ENCODE measurements around the gene SLC11A1.
A peak's percentile ranks its signal among the peaks of the same experiment; 100 is the strongest.

Gene SLC11A1

DNA sequence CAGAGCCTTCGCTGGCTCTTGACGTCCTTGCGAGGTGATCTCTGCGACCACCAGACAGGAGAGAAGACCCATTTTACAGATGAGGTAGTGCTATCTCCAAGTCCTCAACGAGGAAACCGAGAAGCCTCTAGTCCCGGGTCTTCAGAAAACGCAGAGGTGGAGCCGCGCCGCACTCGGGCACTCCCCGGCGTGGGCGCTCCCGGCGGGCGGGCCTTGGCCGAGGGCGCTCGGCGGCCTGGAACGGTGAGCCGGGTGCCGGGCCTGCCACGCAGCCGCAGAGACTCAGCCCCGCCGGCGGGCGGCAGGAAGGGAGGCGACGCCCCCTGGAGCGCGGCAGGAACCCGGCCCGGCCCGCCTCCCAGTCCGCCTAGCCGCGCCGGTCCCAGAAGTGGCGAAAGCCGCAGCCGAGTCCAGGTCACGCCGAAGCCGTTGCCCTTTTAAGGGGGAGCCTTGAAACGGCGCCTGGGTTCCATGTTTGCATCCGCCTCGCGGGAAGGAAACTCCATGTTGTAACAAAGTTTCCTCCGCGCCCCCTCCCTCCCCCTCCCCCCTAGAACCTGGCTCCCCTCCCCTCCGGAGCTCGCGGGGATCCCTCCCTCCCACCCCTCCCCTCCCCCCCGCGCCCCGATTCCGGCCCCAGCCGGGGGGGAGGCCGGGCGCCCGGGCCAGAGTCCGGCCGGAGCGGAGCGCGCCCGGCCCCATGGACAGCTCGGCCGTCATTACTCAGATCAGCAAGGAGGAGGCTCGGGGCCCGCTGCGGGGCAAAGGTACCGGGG, 17.5 kb downstream of the SLC11A1 start, which contains the start of gene CTDSP1 (continued):
- TF ChIP-seq, protein P1, sequence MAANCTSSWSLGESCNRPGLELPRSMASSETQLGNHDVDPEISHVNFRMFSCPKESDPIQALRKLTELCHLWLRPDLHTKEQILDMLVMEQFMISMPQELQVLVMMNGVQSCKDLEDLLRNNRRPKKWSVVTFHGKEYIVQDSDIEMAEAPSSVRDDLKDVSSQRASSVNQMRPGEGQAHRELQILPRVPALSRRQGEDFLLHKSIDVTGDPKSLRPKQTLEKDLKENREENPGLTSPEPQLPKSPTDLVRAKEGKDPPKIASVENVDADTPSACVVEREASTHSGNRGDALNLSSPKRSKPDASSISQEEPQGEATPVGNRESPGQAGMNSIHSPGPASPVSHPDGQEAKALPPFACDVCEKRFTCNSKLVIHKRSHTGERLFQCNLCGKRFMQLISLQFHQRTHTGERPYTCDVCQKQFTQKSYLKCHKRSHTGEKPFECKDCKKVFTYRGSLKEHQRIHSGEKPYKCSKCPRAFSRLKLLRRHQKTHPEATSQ (tag by site-specific recombination; IDR thresholded peaks at IDR 0.05) = no peak
- TF ChIP-seq, protein P2, sequence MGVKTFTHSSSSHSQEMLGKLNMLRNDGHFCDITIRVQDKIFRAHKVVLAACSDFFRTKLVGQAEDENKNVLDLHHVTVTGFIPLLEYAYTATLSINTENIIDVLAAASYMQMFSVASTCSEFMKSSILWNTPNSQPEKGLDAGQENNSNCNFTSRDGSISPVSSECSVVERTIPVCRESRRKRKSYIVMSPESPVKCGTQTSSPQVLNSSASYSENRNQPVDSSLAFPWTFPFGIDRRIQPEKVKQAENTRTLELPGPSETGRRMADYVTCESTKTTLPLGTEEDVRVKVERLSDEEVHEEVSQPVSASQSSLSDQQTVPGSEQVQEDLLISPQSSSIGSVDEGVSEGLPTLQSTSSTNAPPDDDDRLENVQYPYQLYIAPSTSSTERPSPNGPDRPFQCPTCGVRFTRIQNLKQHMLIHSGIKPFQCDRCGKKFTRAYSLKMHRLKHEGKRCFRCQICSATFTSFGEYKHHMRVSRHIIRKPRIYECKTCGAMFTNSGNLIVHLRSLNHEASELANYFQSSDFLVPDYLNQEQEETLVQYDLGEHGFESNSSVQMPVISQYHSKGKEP (tag by site-specific recombination; IDR thresholded peaks at IDR 0.05) = no peak; the same call in 1 of the 2 replicates
- TF ChIP-seq ZNF2 (tag by site-specific recombination; IDR thresholded peaks at IDR 0.05) = no peak
- TF ChIP-seq ZNF624 (tag by site-specific recombination; IDR thresholded peaks at IDR 0.05) = no peak
- TF ChIP-seq ZNF792 (tag by site-specific recombination; IDR thresholded peaks at IDR 0.05) = no peak
- TF ChIP-seq ZNF169 (tag by site-specific recombination; IDR thresholded peaks at IDR 0.05) = no peak
- TF ChIP-seq SP3 (tag by site-specific recombination; IDR thresholded peaks at IDR 0.05) = peak; percentile 45; the same call in 1 of the 2 replicates
- TF ChIP-seq, protein P3, sequence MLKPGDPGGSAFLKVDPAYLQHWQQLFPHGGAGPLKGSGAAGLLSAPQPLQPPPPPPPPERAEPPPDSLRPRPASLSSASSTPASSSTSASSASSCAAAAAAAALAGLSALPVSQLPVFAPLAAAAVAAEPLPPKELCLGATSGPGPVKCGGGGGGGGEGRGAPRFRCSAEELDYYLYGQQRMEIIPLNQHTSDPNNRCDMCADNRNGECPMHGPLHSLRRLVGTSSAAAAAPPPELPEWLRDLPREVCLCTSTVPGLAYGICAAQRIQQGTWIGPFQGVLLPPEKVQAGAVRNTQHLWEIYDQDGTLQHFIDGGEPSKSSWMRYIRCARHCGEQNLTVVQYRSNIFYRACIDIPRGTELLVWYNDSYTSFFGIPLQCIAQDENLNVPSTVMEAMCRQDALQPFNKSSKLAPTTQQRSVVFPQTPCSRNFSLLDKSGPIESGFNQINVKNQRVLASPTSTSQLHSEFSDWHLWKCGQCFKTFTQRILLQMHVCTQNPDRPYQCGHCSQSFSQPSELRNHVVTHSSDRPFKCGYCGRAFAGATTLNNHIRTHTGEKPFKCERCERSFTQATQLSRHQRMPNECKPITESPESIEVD (tag by site-specific recombination; IDR thresholded peaks at IDR 0.05) = no peak
- TF ChIP-seq ZNF521 (tag by site-specific recombination; IDR thresholded peaks at IDR 0.05) = no peak
- TF ChIP-seq ZNF266 (tag by site-specific recombination; IDR thresholded peaks at IDR 0.05; ENCODE audit: low read depth) = no peak
- TF ChIP-seq, protein P4, sequence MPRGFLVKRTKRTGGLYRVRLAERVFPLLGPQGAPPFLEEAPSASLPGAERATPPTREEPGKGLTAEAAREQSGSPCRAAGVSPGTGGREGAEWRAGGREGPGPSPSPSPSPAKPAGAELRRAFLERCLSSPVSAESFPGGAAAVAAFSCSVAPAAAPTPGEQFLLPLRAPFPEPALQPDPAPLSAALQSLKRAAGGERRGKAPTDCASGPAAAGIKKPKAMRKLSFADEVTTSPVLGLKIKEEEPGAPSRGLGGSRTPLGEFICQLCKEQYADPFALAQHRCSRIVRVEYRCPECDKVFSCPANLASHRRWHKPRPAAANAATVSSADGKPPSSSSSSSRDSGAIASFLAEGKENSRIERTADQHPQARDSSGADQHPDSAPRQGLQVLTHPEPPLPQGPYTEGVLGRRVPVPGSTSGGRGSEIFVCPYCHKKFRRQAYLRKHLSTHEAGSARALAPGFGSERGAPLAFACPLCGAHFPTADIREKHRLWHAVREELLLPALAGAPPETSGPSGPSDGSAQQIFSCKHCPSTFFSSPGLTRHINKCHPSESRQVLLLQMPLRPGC (tag by site-specific recombination; IDR thresholded peaks at IDR 0.05) = no peak
- TF ChIP-seq ZNF558 (tag by site-specific recombination; IDR thresholded peaks at IDR 0.05) = no peak
- no peak for TF ChIP-seq GLI4 (tag by site-specific recombination; IDR thresholded peaks at IDR 0.05)
- no peak for TF ChIP-seq ZNF514 (tag by site-specific recombination; IDR thresholded peaks at IDR 0.05)
- no peak for TF ChIP-seq ZNF843 (tag by site-specific recombination; IDR thresholded peaks at IDR 0.05)
- TF ChIP-seq, protein P5, sequence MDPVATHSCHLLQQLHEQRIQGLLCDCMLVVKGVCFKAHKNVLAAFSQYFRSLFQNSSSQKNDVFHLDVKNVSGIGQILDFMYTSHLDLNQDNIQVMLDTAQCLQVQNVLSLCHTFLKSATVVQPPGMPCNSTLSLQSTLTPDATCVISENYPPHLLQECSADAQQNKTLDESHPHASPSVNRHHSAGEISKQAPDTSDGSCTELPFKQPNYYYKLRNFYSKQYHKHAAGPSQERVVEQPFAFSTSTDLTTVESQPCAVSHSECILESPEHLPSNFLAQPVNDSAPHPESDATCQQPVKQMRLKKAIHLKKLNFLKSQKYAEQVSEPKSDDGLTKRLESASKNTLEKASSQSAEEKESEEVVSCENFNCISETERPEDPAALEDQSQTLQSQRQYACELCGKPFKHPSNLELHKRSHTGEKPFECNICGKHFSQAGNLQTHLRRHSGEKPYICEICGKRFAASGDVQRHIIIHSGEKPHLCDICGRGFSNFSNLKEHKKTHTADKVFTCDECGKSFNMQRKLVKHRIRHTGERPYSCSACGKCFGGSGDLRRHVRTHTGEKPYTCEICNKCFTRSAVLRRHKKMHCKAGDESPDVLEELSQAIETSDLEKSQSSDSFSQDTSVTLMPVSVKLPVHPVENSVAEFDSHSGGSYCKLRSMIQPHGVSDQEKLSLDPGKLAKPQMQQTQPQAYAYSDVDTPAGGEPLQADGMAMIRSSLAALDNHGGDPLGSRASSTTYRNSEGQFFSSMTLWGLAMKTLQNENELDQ (tag by site-specific recombination; IDR thresholded peaks at IDR 0.05; ENCODE audit: low read depth) = no peak
- TF ChIP-seq ZNF555 (tag by site-specific recombination; conservative IDR thresholded peaks at IDR 0.05) = no peak
- TF ChIP-seq ZBTB7A (tag by site-specific recombination; IDR thresholded peaks at IDR 0.05; ENCODE audit: low read depth) = no peak
- peak; percentile 71; the same call in 1 of the 2 replicates for TF ChIP-seq ZNF600 (tag by site-specific recombination; IDR thresholded peaks at IDR 0.05)
- TF ChIP-seq SALL2 (tag by site-specific recombination; IDR thresholded peaks at IDR 0.05; ENCODE audit: borderline replicate concordance) = no peak
- no peak for TF ChIP-seq ZNF571 (tag by site-specific recombination; IDR thresholded peaks at IDR 0.05)
- no peak for TF ChIP-seq ZFP3 (tag by site-specific recombination; IDR thresholded peaks at IDR 0.05; ENCODE audit: low read depth)
- TF ChIP-seq ZNF529 (tag by site-specific recombination; IDR thresholded peaks at IDR 0.05; ENCODE audit: insufficient replicate concordance) = no peak
- TF ChIP-seq SCRT2 (tag by site-specific recombination; IDR thresholded peaks at IDR 0.05) = no peak
- no peak for TF ChIP-seq ZNF138 (tag by site-specific recombination; IDR thresholded peaks at IDR 0.05; ENCODE audit: borderline replicate concordance)
- peak; percentile 48; the same call in 1 of the 2 replicates for TF ChIP-seq HOXD13 (CRISPR knock-in tag; IDR thresholded peaks at IDR 0.05; ENCODE audit: borderline replicate concordance)
- TF ChIP-seq ZNF510 (tag by site-specific recombination; IDR thresholded peaks at IDR 0.05; ENCODE audit: insufficient replicate concordance) = no peak
- TF ChIP-seq, protein P6, sequence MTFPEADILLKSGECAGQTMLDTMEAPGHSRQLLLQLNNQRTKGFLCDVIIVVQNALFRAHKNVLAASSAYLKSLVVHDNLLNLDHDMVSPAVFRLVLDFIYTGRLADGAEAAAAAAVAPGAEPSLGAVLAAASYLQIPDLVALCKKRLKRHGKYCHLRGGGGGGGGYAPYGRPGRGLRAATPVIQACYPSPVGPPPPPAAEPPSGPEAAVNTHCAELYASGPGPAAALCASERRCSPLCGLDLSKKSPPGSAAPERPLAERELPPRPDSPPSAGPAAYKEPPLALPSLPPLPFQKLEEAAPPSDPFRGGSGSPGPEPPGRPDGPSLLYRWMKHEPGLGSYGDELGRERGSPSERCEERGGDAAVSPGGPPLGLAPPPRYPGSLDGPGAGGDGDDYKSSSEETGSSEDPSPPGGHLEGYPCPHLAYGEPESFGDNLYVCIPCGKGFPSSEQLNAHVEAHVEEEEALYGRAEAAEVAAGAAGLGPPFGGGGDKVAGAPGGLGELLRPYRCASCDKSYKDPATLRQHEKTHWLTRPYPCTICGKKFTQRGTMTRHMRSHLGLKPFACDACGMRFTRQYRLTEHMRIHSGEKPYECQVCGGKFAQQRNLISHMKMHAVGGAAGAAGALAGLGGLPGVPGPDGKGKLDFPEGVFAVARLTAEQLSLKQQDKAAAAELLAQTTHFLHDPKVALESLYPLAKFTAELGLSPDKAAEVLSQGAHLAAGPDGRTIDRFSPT (tag by site-specific recombination; IDR thresholded peaks at IDR 0.05) = no peak
- peak; percentile 49 for TF ChIP-seq GLIS2 (tag by site-specific recombination; IDR thresholded peaks at IDR 0.05)
